K562 (cell line): Measurements from ENCODE around the gene FCHSD1. TPM values are rescaled to one million over a fixed set of nuclear protein-coding genes. Genes with fewer than 3 reads are reported as not detected.

ENCODE experiments used
- C11orf30 ChIP-seq: fragments of 450-650 bp; IDR thresholded peaks from 2 replicates; pipeline ENCODE4 v1.6.1; 2016; ENCODE audit warnings: low read depth, mild to moderate bottlenecking
- CXXC5 ChIP-seq: fragments of 250-450 bp; sonication (Bioruptor Pico); IDR thresholded peaks from 2 replicates; pipeline ENCODE4 v1.8.0; 2022; ENCODE audit warnings: inconsistent platforms, mild to moderate bottlenecking, moderate library complexity
- FOXM1 ChIP-seq, 2 experiments: fragments of 450-650 bp in 1 of 2; sonication (generic) in 1 of 2; formaldehyde crosslinking in 1 of 2; IDR thresholded peaks; 2 replicates each; pipeline versions ENCODE4 v1.6.1 to v1.9.0; 2017 to 2022; ENCODE audit warnings: low read depth in 2 of 2, mild to moderate bottlenecking in 2 of 2, missing genetic modification reagents in 1 of 2, moderate library complexity in 1 of 2
- HDAC2 ChIP-seq: fragments of 450-650 bp; IDR thresholded peaks from 2 replicates; pipeline ENCODE4 v1.6.1; 2016; ENCODE audit warnings: mild to moderate bottlenecking
- HMG20B ChIP-seq: fragments of 250-450 bp; sonication (Bioruptor Pico); IDR thresholded peaks from 2 replicates; pipeline ENCODE4 v1.5.0; 2021; ENCODE audit warnings: mild to moderate bottlenecking
- NFIC ChIP-seq: fragments of 450-650 bp; IDR thresholded peaks from 2 replicates; pipeline ENCODE4 v1.6.1; 2017; ENCODE audit warnings: mild to moderate bottlenecking, inconsistent platforms
- NFYB ChIP-seq: IDR thresholded peaks from 2 replicates; pipeline ENCODE4 v1.6.1; 2011; ENCODE audit warnings: mild to moderate bottlenecking, moderate library complexity; ENCODE audit not compliant: insufficient read length; ENCODE audit errors: extremely low read depth
- PHF21A ChIP-seq: fragments of 450-650 bp; IDR thresholded peaks from 2 replicates; pipeline ENCODE4 v1.6.1; 2017; ENCODE audit warnings: low read depth, borderline replicate concordance
- PTBP1 ChIP-seq: fragments of 200-400 bp; formaldehyde crosslinking; IDR thresholded peaks from 2 replicates; pipeline ENCODE4 v1.6.1; 2017; ENCODE audit warnings: low read depth, low read length
- ZNF133 ChIP-seq: fragments of 250-450 bp; sonication (Bioruptor Pico); IDR thresholded peaks from 2 replicates; pipeline ENCODE4 v1.4.0; 2020; ENCODE audit warnings: mild to moderate bottlenecking
- ZNF143 ChIP-seq: sonication (generic); formaldehyde crosslinking; IDR thresholded peaks from 2 replicates; pipeline ENCODE4 v1.9.0; 2022; ENCODE audit warnings: mild to moderate bottlenecking, missing genetic modification reagents
- ZNF668 ChIP-seq: fragments of 250-450 bp; sonication (Bioruptor Pico); IDR thresholded peaks from 2 replicates; pipeline ENCODE4 v1.8.0; 2022; ENCODE audit warnings: mild to moderate bottlenecking, inconsistent platforms
- polyA plus RNA-seq, 8 experiments: library from polyadenylated mRNA; depleted of rRNA in 4 of 8; stranded (reverse) in 5 of 8; unstranded in 3 of 8; fragments of >200 nt; fragmentation: Nextera tagmentation in 2 of 8; fragmentation: Illumina TruSeq in 1 of 8; extraction: Ambion mirVana in 2 of 8; extraction: Trizol in 1 of 8; gene quantifications; 2 replicates each; pipeline versions ENCODE4 v1.2.1 to v1.2.3, GENCODE V29; 2011 to 2014; ENCODE audit warnings: inconsistent platforms in 1 of 8, missing spikeins in 1 of 8
- total RNA-seq, 7 experiments: library from RNA; depleted of rRNA in 6 of 7; stranded (reverse); fragments of >200 nt in 6 of 7; fragmentation: Illumina TruSeq in 2 of 7; extraction: Trizol in 2 of 7; gene quantifications; 2 replicates each; pipeline versions ENCODE4 v1.2.1 to v1.2.3, GENCODE V29; 2011 to 2021; ENCODE audit warnings: low replicate concordance in 1 of 7
- TF ChIP-seq, protein P1 (sequence below): fragments of 450-650 bp; conservative IDR thresholded peaks from 2 replicates; pipeline ENCODE4 v1.6.1; 2016; ENCODE audit warnings: missing genetic modification characterization, low read depth, mild to moderate bottlenecking, control low read depth, missing compliant biosample characterization
- TF ChIP-seq, protein P2 (sequence below): fragments of 450-650 bp; IDR thresholded peaks from 2 replicates; pipeline ENCODE4 v1.6.1; 2017; ENCODE audit warnings: antibody characterized with exemption, mild to moderate bottlenecking
- TF ChIP-seq, protein P3 (sequence below): fragments of 250-450 bp; sonication (Bioruptor Pico); IDR thresholded peaks from 2 replicates; pipeline ENCODE4 v1.5.0; 2022; ENCODE audit warnings: mild to moderate bottlenecking
- TF ChIP-seq, protein P4 (sequence below), 2 experiments: IDR thresholded peaks in 1 of 2; conservative IDR thresholded peaks in 1 of 2; 2 replicates each; pipeline ENCODE4 v1.6.1; 2016; ENCODE audit warnings: low read depth in 2 of 2, mild to moderate bottlenecking in 1 of 2, missing compliant biosample characterization in 1 of 2, missing genetic modification characterization in 1 of 2, moderate library complexity in 1 of 2

The FCHSD1 gene
- total and polyA plus RNA-seq, 9 of the 15 experiments (the other 6 are each of a cell fraction or from before 2014, with no cell fraction given), result 0.35 to 37.5 (median 13.6) TPM

DNA sequence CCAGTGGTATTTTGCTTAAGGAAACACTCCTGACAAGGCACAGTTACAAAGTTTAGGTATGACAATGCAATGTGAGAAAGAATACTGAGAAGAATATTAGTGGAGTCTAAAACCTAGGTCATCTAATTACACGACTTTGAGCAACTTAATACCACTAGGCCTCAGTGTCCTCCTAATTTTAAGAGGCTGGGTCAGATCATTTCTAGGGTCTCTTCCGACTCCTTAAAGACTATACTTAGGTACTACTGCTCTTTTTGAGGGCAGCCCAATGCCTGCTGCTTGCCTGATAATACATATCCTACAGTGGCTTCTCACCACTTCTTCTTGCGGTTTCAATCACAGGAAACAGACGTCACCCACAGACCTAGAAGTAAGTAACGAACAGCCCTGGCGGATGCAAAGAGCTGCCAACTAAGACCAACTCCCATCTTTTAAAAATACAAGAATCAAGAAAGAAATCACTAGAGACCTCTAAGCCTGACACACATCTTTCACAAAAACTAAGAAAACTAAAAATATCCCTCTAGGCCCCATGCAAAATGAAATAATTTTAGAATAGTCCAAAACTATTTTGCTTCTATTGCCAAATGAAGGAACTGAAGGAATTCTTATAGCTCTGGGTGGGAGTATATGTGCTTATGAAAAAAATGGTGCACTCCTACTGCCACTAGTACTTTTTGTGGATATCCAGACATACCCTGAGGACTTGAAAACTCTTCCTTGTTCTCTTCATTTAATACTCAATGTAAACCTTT is 45.5 kb downstream of the FCHSD1 start (continued):
- TF ChIP-seq PHF21A, result no peak; the same call in 1 of the 2 replicates
- TF ChIP-seq CXXC5 (CRISPR knock-in tag), result peak; percentile 80
- TF ChIP-seq ZNF133 (CRISPR knock-in tag), result no peak
- TF ChIP-seq, protein P1, sequence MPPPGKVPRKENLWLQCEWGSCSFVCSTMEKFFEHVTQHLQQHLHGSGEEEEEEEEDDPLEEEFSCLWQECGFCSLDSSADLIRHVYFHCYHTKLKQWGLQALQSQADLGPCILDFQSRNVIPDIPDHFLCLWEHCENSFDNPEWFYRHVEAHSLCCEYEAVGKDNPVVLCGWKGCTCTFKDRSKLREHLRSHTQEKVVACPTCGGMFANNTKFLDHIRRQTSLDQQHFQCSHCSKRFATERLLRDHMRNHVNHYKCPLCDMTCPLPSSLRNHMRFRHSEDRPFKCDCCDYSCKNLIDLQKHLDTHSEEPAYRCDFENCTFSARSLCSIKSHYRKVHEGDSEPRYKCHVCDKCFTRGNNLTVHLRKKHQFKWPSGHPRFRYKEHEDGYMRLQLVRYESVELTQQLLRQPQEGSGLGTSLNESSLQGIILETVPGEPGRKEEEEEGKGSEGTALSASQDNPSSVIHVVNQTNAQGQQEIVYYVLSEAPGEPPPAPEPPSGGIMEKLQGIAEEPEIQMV (tag), result no peak
- TF ChIP-seq, protein P2, sequence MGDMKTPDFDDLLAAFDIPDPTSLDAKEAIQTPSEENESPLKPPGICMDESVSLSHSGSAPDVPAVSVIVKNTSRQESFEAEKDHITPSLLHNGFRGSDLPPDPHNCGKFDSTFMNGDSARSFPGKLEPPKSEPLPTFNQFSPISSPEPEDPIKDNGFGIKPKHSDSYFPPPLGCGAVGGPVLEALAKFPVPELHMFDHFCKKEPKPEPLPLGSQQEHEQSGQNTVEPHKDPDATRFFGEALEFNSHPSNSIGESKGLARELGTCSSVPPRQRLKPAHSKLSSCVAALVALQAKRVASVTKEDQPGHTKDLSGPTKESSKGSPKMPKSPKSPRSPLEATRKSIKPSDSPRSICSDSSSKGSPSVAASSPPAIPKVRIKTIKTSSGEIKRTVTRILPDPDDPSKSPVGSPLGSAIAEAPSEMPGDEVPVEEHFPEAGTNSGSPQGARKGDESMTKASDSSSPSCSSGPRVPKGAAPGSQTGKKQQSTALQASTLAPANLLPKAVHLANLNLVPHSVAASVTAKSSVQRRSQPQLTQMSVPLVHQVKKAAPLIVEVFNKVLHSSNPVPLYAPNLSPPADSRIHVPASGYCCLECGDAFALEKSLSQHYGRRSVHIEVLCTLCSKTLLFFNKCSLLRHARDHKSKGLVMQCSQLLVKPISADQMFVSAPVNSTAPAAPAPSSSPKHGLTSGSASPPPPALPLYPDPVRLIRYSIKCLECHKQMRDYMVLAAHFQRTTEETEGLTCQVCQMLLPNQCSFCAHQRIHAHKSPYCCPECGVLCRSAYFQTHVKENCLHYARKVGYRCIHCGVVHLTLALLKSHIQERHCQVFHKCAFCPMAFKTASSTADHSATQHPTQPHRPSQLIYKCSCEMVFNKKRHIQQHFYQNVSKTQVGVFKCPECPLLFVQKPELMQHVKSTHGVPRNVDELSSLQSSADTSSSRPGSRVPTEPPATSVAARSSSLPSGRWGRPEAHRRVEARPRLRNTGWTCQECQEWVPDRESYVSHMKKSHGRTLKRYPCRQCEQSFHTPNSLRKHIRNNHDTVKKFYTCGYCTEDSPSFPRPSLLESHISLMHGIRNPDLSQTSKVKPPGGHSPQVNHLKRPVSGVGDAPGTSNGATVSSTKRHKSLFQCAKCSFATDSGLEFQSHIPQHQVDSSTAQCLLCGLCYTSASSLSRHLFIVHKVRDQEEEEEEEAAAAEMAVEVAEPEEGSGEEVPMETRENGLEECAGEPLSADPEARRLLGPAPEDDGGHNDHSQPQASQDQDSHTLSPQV, result peak; percentile 82
- peak; percentile 86 for TF ChIP-seq FOXM1 (IDR thresholded peaks at IDR 0.05; ENCODE audit: low read depth)
- TF ChIP-seq FOXM1 (CRISPR knock-in tag; IDR thresholded peaks at IDR 0.05; ENCODE audit: low read depth), result no peak
- TF ChIP-seq NFIC, result peak; percentile 83
- TF ChIP-seq C11orf30, result no peak; the same call in 1 of the 2 replicates
- no peak for TF ChIP-seq ZNF668
- TF ChIP-seq, protein P3, sequence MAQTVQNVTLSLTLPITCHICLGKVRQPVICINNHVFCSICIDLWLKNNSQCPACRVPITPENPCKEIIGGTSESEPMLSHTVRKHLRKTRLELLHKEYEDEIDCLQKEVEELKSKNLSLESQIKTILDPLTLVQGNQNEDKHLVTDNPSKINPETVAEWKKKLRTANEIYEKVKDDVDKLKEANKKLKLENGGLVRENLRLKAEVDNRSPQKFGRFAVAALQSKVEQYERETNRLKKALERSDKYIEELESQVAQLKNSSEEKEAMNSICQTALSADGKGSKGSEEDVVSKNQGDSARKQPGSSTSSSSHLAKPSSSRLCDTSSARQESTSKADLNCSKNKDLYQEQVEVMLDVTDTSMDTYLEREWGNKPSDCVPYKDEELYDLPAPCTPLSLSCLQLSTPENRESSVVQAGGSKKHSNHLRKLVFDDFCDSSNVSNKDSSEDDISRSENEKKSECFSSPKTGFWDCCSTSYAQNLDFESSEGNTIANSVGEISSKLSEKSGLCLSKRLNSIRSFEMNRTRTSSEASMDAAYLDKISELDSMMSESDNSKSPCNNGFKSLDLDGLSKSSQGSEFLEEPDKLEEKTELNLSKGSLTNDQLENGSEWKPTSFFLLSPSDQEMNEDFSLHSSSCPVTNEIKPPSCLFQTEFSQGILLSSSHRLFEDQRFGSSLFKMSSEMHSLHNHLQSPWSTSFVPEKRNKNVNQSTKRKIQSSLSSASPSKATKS (CRISPR knock-in tag), result no peak
- no peak for TF ChIP-seq HMG20B (CRISPR knock-in tag)
- TF ChIP-seq PTBP1, result no peak
- TF ChIP-seq NFYB, result no peak
- TF ChIP-seq, protein P4, sequence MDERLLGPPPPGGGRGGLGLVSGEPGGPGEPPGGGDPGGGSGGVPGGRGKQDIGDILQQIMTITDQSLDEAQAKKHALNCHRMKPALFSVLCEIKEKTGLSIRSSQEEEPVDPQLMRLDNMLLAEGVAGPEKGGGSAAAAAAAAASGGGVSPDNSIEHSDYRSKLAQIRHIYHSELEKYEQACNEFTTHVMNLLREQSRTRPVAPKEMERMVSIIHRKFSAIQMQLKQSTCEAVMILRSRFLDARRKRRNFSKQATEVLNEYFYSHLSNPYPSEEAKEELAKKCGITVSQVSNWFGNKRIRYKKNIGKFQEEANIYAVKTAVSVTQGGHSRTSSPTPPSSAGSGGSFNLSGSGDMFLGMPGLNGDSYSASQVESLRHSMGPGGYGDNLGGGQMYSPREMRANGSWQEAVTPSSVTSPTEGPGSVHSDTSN (CRISPR knock-in tag; IDR thresholded peaks at IDR 0.05; ENCODE audit: low read depth), result no peak
- TF ChIP-seq, protein P4 (tag; conservative IDR thresholded peaks at IDR 0.05; ENCODE audit: low read depth), result peak; percentile 50
- no peak for TF ChIP-seq ZNF143
- TF ChIP-seq HDAC2, result peak; percentile 94
